Progenitor cell of endocrine pancreas (in vitro differentiated cells): ENCODE results near the gene CSMD2. TPM values are rescaled to one million over a fixed set of nuclear protein-coding genes. Genes with fewer than 3 reads are reported as not detected.

Experiments used
- DNase-seq: peaks from one replicate; pipeline ENCODE4 v3.0.0; 2021; ENCODE audit warnings: low spot score; ENCODE audit not compliant: unreplicated experiment
- H3K27ac Mint-ChIP-seq: 2 replicates; pipeline ENCODE4 v1.8.0; 2021; ENCODE audit warnings: mild to moderate bottlenecking, moderate library complexity, mixed read lengths
- H3K27me3 Mint-ChIP-seq: 2 replicates; pipeline ENCODE4 v1.8.0; 2021; ENCODE audit warnings: mixed read lengths
- H3K36me3 Mint-ChIP-seq: 2 replicates; pipeline ENCODE4 v1.8.0; 2022; ENCODE audit warnings: mixed read lengths; ENCODE audit not compliant: insufficient read depth
- H3K4me1 Mint-ChIP-seq: 2 replicates; pipeline ENCODE4 v1.8.0; 2021; ENCODE audit warnings: low read depth, mixed read lengths
- H3K4me3 Mint-ChIP-seq: 2 replicates; pipeline ENCODE4 v1.8.0; 2021; ENCODE audit warnings: low read depth, mild to moderate bottlenecking, moderate library complexity, mixed read lengths
- H3K9me3 Mint-ChIP-seq: 2 replicates; pipeline ENCODE4 v1.8.0; 2021; ENCODE audit warnings: low read depth, mixed read lengths
- total RNA-seq: library from RNA; stranded (reverse); gene quantifications from 2 replicates; pipeline ENCODE4 v1.2.1, GENCODE V29; 2021
- TF ChIP-seq, protein P1 (sequence below): fragments of 200-600 bp; sonication (generic); IDR thresholded peaks from one replicate; pipeline ENCODE4 v1.5.0; 2021; ENCODE audit warnings: antibody characterized with exemption, mild to moderate bottlenecking; ENCODE audit not compliant: unreplicated experiment

The CSMD2 gene
- total RNA-seq, 1 donor from 2014 or later = 0.38 TPM

DNA sequence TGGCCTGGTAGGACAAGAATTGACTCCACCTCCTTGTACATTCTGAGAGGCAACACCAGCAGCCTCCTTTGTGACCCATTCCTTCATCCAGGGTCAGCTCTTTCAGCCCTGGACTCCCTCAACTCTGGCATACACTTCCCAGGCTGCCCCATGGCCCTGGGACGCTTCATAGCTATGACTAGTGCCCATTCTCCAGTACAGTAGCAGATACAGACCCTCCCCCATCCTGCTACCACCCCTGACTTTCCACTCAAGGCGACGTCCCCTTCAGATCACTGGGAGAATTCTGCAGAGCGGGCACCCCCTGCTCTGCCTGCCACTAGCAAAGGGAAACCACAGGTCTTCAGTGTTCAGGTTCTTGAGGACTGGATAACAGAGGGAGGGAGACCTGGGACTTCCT lies 400.9 kb downstream of the CSMD2 start:
- H3K36me3 Mint-ChIP-seq = no peaks in the 10 kb centered on the region
- no peaks in the 10 kb centered on the region for H3K9me3 Mint-ChIP-seq
- H3K27ac Mint-ChIP-seq = no peak overlapping the region
- TF ChIP-seq, protein P1, sequence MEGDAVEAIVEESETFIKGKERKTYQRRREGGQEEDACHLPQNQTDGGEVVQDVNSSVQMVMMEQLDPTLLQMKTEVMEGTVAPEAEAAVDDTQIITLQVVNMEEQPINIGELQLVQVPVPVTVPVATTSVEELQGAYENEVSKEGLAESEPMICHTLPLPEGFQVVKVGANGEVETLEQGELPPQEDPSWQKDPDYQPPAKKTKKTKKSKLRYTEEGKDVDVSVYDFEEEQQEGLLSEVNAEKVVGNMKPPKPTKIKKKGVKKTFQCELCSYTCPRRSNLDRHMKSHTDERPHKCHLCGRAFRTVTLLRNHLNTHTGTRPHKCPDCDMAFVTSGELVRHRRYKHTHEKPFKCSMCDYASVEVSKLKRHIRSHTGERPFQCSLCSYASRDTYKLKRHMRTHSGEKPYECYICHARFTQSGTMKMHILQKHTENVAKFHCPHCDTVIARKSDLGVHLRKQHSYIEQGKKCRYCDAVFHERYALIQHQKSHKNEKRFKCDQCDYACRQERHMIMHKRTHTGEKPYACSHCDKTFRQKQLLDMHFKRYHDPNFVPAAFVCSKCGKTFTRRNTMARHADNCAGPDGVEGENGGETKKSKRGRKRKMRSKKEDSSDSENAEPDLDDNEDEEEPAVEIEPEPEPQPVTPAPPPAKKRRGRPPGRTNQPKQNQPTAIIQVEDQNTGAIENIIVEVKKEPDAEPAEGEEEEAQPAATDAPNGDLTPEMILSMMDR = no peak
- no peaks in the 10 kb centered on the region for H3K4me1 Mint-ChIP-seq
- no peak overlapping the region for H3K4me3 Mint-ChIP-seq
- peaks cover 2% of the 10 kb centered on the region for H3K27me3 Mint-ChIP-seq
- DNase-seq = no peak

DNA sequence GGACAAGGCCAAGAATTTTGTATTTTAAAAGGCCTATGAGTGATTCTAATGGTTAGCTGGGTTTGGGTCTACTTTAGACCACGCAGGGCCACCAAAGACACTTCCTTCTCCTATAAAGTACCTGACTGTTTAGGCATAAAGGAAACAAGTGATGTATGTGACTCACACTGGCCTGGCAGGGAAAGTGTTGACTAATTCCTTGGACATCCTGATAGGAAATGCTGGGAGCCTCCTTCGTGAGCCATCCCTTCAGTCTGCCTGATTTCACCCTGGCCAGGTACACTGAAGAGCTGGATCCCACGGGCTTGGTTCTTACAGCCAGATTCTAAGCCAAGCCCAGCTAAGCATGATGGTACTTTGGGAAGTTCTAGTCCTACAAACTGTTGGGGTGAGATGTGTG lies 401.6 kb downstream of the CSMD2 start:
- DNase-seq = no peak
- Mint-ChIP-seq H3K27me3 (no peaks in the 10 kb centered on the region), H3K4me3 (no peak overlapping the region), H3K4me1 (no peaks in the 10 kb centered on the region), H3K9me3 (no peaks in the 10 kb centered on the region), H3K27ac (no peak overlapping the region), H3K36me3 (no peaks in the 10 kb centered on the region)
- TF ChIP-seq, protein P1 = no peak

DNA sequence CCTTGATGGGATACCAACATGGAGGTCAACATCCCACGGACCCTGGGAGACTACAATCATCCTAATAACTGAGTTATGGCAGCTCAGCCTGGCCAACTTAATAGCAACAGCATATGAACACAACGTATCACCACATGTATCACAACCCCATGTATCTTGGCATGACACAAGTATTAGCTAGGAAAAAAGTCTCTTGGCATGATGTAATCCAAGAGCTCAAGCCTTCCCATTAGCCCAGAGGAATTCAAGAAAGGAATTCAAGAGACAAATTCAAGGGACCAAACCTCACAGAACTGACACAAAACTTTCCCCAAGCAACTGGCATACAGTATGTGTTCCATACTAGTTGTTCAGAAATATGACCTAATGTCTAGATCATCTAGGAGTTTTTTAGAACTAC lies 402.1 kb downstream of the CSMD2 start:
- Mint-ChIP-seq H3K4me3 (no peak overlapping the region), H3K27ac (no peak overlapping the region), H3K4me1 (no peaks in the 10 kb centered on the region), H3K27me3 (no peaks in the 10 kb centered on the region), H3K36me3 (no peaks in the 10 kb centered on the region), H3K9me3 (no peaks in the 10 kb centered on the region)
- no peak for DNase-seq
- TF ChIP-seq, protein P1 = no peak

DNA sequence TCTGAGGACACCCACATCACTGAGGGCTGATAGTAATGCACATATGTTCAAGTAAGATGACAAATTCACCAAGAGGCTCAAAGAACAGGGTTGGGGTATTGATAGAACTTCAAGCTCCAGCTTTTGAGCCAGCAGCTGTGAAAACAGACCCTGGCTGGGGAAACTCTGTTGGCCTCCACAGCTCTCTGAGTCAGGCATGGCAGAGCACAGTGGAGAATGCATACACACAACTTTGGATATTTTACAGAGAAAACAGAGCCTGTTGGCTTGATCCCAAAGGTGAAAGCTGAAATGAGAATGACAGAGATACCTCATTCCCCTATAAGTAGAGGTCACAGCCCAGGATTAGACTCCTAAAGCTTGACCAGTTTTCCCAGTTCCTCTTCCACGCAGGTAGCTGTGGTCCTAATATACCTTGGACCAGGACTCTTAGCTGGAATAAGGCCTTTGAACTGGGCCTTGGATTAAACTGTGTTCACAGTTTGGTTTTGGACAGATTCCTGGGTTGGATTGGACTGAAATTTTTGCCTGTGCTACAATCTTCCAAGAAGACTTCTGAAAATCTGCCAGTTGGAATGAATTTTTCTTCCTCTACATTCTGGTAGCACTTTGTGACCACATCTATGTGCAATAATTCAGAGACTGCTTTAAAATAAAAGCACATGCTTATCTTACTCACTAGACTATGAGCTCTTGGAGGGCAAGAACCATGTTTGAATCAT lies 402.8 kb downstream of the CSMD2 start:
- Mint-ChIP-seq H3K4me1 (no peaks in the 10 kb centered on the region), H3K36me3 (no peaks in the 10 kb centered on the region), H3K27ac (no peak overlapping the region), H3K4me3 (no peak overlapping the region), H3K27me3 (no peaks in the 10 kb centered on the region), H3K9me3 (no peaks in the 10 kb centered on the region)
- TF ChIP-seq, protein P1 = no peak
- no peak for DNase-seq

DNA sequence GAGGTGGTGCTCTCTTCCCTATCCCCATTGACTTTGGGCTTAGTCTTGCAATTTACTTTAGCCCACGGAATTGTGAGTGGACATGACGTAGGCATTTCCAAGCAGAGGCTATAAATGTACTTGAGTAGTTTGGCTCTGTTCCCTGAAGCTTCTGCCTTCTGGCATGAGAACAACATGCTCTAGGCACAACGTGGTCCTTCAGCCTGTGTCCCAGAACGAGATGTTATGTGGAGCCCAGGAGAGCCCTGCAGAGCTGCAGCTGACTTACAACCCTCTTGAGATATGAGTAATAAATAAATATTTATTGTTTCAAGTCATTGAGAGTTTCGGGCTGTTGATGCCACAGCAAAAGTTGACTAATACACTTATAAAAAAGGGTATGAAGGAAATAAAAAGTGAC lies 406.3 kb downstream of the CSMD2 start:
- TF ChIP-seq, protein P1 = no peak
- H3K27me3 Mint-ChIP-seq = peaks cover 3% of the 10 kb centered on the region
- no peak overlapping the region for H3K4me3 Mint-ChIP-seq
- H3K36me3 Mint-ChIP-seq = no peaks in the 10 kb centered on the region
- DNase-seq = no peak
- peaks cover 3% of the 10 kb centered on the region for H3K9me3 Mint-ChIP-seq
- H3K4me1 Mint-ChIP-seq = no peaks in the 10 kb centered on the region
- no peak overlapping the region for H3K27ac Mint-ChIP-seq
